GM18520 (cell line): Measurements from ENCODE around the gene SYMPK.

Experiments used
- ATAC-seq: cut with Tn5 transposase; IDR thresholded peaks from one replicate; pipeline ENCODE4 v1.9.1; 2021; ENCODE audit not compliant: unreplicated experiment

Gene SYMPK

GRCh38 chr19:45782820-45783785, 79.8 kb downstream of the SYMPK start:
- no peak for ATAC-seq

GRCh38 chr19:45782162-45782691, 80.7 kb downstream of the SYMPK start, which contains the start of gene DMPK:
TSS of gene DMPK (minus strand) at chr19:45782490. CDS start at chr19:45782352, 138 bp downstream.
- no peak for ATAC-seq

- ATAC-seq, result no peak
Measured at GRCh38 chr19:45781214-45782161, 81.5 kb downstream of the SYMPK start.

- ATAC-seq, result no peak
Measured at GRCh38 chr19:45780448-45781213, 82.3 kb downstream of the SYMPK start.

- ATAC-seq, result no peak
Measured at GRCh38 chr19:45780146-45780447, 82.8 kb downstream of the SYMPK start.

GRCh38 chr19:45779231-45780145, 83.5 kb downstream of the SYMPK start:
- peak; percentile 49 for ATAC-seq

- ATAC-seq, result no peak
Measured at GRCh38 chr19:45778010-45778661, 84.8 kb downstream of the SYMPK start.

GRCh38 chr19:45777395-45777961, 85.5 kb downstream of the SYMPK start:
- ATAC-seq, result no peak

- no peak for ATAC-seq
Measured at GRCh38 chr19:45774765-45775164, 88.2 kb downstream of the SYMPK start.

GRCh38 chr19:45773384-45773783, 89.6 kb downstream of the SYMPK start:
- ATAC-seq, result no peak

- ATAC-seq, result no peak
Measured at GRCh38 chr19:45772912-45773311, 90.0 kb downstream of the SYMPK start.

GRCh38 chr19:45772130-45772840, 90.7 kb downstream of the SYMPK start:
- no peak for ATAC-seq

- no peak for ATAC-seq
Measured at GRCh38 chr19:45771311-45771933, 91.5 kb downstream of the SYMPK start.

GRCh38 chr19:45770192-45771101, 92.5 kb downstream of the SYMPK start:
- peak; percentile 35 for ATAC-seq

GRCh38 chr19:45769821-45770191, 93.1 kb downstream of the SYMPK start:
- no peak for ATAC-seq

GRCh38 chr19:45768984-45769782, 93.8 kb downstream of the SYMPK start, which contains the start of gene SIX5:
TSS of gene SIX5 (minus strand) at chr19:45769252. CDS start at chr19:45768844, 408 bp downstream.
- ATAC-seq, result peak; percentile 62
